Activated CD8-positive, alpha-beta memory T cell treated with anti-CD3 and anti-CD28 coated beads, Interleukin-2, amount 50 U/mL, for 24 hours (primary cell): Measurements from ENCODE around the gene DSP.

Source experiments
- DNase-seq: peaks from one replicate; pipeline ENCODE4 v3.0.0-alpha.2; 2020; ENCODE audit errors: extremely low read depth

DSP gene

DNA sequence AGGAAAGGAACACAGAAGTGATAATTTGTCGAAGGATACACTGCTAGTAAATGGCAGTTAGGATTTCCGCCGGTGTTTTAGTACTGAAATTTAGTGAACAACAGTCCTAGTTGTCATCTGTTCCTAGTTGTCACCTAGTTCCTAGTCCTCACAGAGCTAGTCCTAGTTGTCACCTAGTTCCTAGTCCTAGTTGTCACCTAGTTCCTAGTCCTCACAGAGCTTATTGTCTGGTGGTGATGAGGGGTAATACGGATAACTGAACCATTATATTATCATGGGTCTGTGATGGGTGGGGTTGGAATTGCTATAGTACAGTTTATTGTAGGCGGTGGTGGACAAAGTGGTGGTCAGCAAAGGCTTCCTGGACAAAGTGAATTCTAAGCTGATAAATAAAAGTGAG is 50.3 kb downstream of the DSP start:
- DNase-seq, result no peak

DNA sequence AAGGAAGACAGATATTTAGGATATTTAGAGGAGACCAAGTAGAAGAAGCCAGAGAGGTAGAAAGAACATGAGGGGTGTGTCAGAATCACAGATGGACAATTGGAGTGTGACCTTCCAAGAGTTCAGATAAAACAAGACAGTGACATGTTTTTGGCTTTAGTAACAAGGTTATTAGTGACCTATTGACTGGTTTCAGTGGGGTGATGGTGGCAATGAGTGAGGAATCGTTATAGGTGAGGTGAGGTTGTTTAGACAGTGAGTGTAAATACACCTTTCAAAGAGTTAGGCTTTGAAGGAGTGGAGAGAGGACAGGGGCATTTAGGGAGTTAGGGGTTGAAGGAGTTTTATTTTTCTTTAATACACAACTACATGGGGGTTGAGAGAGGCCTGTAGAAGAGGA is 51.8 kb downstream of the DSP start:
- DNase-seq, result no peak

DNA sequence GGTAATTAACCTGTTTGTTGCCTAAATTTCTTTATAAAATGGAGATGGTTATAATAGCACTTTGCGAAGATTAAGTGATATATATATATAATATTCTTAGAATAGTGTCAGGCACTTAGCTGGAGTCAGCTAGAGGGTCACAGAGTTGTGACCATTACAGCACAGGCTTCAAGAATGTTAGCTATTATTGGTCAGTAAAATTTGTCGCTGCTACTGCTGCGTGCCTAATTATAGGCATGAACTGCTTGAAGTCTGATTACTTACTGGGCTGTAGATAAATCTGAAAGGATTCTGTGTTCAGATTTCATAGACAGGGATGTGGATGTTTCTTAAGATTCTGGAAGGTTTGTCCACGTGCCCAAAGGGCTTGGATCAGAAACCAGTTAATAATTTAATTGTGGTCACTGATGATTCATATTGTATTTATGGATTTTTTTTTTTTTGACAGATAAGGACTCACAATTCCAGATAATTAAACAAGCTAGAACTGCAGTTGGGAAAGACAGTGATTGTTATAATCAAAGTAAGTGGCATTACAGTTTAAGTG is 53.2 kb downstream of the DSP start:
- no peak for DNase-seq

DNA sequence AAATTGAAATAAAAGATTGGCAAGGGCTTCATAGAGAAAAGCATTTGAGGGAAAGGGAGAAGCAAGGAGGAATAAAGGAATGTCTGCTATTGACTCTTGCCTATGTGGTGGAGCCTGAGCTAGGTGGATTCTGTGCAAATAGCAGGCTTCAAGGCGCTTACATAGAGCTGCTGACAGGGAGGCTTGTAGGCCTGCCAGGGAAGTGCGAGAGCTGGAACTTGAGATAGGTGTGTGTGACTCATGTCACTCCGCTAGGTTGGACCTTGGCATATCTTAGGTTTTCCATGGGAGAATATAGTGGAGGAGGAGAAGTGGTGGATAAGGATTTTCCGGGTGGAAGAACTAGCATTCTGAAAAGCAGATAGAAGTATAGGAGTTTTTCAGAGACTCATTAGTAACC is 62.5 kb downstream of the DSP start:
- no peak for DNase-seq

DNA sequence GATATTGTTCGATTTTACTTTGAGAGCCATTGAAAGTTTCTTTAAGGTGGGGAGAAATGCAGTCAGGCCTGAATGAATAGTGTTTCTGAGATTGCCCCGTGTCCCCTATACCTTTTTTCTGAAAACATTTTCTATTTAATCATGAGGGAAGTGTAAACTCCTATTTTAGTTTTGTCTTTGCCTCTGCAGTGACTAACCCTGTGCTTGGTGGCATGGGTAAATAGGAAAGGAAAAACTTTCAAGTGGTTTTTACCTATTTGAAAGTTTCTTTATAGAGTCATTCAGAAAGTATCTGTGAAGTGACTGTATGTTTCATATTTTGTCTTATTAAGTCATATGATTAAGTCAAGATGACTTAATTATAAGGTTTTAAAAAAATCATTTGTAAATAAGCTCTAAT is 63.0 kb downstream of the DSP start:
- no peak for DNase-seq

DNA sequence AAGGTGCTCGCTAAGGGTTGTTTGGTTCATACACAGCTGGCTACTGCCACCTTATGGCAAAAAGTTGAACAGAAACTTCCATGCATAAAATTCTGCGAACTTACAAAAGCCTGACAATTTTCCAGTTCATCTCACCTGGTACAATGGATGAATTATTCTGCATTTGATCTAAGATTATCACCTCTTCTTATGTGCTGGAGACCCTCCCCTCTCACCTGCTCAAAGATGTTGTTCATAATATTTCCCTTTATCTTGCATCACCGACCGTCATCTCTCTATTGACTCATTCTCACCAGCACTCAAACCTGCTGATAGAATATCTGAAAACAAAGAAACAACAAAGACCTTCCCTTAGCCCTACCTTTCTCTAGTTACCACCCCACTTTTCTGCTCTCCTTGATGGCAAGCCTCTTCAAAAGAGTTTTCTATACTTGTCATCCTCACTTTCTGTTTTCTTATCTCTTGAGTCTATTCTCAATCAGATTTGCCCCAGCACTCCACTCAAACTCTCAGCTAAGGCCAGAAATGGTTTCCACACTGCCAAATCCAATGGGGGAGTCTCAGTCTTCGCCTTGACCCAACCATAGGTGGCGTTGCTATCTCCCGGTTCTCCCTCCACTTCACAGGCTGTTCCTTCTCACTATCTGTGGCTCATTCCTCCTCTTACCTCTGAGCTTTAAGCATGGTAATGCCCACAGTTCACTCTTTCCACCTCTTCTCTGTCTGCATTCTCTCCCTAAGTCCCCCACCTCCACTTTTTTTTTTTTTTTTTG is 74.3 kb downstream of the DSP start:
- no peak for DNase-seq

DNA sequence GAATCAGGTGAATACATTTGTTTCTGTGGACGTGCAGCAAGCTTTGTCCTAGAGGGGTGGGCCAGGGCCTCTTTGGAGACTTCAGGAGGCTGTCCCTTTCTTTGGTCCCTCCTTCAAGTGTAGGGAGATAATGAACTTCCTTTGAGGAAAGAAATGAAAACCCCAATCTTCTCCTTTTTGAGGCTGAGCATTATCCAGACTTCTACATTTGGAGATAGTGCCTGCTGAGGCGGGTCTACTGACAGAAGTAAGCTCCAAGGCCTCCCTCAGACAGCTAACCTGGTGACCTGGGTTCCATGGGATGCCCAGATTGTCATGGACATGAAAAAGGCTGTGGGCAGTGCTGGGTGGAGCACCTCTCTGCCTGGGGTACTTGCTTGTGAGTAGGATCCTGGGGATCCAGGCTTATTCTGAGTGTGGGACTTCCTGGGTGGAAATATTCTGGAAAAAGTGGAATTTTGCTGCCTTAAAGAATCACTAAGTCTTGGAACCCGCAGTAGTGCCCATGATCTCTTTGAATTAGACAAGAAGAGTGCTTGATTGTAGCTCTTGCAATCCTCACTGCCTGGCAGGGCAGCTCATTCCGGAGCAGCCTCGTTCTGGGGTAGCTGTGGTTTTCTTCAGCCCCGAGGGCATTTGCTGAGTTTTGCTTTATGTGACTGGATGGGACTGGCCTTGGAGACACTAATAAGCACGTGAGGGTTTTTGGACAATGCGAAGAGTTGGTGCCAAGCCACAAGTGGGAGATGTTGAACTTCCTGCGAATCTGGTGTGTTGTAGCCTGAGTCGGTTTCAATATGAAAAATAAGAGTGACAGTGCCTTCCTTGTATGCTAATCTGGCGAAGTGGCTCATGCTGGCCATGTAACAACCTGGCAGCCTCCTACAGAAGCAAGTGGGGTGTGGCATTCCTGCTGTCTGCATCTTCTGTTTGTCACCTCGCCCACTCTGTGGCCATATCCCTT is 76.6 kb downstream of the DSP start:
- DNase-seq, result no peak

DNA sequence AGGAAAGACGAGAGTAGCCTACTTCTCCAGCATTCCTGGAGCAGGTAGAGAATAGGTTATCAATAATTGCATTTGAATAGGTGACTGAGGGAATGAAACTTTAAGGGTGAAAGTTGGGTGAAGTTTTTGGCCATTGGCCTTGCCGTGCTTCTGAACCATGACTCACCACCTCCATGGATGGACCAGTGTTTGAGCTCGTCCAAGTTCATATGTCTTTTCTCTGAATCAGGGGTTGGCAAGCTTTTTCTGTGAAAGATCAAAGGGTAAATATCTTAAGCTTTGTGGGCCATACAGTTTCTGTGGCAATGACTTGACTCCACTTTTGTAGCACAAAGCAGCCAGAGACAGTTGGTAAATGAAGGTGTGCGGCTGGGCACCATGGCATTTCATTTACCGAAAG is 80.3 kb downstream of the DSP start:
- no peak for DNase-seq

DNA sequence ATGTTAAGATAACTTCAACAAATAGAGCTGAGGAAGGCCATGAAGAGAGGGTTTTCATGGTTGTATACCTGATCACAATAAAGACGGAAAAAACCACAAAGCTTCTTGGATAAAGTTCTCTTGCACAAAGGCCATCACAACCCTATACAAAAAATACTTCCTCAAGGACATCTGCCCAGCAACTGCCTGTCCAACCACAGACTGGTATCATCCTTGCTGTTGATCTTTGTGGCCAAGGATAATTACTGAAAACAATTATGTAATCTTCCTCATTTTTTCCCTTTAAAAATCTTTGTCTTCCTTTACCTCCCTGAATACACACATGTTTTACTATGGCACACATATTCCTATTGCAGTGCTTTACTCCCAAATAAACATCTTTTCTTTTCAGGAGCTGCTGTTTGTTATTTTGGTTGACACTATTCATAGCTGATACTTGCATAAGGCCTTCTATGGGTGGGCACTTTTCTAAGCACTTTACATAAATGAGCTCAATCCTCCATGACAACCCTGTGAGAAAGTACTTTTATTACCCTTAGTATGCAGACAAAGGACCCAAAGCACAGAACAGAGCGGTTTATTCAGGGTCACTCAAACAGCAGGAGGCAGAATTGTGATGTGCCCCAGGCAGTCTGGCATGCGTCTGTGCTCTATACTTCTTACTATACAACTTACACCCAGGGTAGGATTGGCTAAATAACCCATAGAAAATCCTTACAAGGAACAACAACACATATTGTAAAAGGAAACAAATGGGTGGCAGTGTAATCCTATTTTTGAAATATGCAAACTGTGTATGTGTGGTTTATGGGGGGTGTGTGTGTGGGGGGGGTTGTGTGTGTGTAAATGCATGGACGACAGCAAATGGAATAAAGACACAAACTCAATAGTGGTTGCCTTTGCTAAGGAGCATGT is 83.6 kb downstream of the DSP start:
- no peak for DNase-seq

DNA sequence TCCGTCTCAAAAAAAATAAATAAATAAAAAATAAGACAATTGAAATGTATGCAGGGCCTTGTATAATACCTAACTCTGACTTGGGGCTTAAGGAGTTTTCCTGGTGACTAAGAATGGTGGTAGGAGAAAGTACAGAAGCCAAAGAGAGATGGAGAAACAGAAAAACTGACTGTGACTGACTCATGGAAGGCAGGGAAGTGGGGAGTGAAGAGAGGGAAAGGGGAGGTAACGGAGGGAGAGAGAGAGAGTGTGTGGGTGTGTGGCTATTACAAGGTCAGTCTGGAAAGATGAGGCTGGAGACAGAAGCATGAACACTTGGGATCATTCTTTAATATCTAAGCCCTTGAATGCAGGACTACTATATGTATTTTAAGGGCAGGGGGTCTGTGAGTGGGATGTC is 87.0 kb downstream of the DSP start:
- DNase-seq, result no peak

DNA sequence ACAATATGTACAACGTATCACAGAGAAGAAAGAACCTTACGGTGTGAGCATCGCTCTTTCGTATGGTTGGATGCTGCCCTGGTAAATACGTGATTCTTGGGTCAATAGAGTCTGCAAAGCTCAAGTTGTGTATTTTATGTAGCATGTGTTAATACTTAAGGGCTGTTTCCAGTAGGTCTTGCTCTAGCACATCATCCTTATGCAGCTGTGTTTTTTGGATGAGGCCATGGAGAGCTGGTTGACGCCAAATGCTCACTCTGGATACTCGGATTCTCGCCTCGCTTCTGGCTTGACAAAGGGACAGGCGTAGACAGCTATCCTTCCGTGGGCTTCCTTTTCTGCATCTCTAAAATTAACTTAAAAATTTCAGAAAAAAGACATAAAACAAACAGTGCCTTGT is 87.4 kb downstream of the DSP start:
- no peak for DNase-seq

DNA sequence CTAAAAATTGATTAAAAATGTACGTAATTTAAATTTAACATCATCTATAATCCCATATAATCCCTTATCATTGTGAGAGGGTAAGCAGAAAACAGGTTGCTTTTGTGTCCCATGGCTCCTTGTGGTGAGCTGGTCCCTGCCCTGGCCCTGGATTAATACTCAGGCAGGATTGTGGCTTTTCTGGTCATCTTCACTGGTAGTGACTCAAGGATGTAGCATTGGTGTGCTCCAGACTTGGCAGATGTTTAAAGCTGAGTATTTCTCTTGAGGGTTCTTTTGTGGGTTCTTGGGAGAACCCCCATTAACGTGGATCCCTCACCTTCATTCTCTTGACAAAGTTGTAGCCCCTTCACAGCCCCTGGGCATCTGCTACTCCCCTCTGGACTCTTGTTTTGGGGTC is 87.8 kb downstream of the DSP start:
- no peak for DNase-seq

DNA sequence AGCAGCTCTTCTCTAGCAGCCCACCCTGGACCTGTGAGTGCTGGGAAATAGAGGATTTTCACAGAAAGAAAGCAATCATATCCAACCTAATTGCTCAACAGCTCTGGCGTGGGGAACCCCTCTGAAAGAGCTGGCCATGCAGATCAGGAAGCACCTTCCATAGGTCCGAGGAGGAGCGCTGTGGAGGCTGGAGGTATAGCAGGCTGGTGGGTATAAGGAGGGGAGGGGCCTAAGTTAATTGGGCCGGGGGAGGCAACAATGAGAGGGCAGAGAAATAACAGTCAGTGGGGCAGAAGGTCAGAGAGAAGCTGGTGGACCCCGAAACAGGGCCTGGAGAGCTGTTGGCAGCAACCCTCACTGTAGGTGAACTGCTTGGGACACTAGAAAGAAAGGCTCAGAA is 89.3 kb downstream of the DSP start:
- DNase-seq, result no peak

DNA sequence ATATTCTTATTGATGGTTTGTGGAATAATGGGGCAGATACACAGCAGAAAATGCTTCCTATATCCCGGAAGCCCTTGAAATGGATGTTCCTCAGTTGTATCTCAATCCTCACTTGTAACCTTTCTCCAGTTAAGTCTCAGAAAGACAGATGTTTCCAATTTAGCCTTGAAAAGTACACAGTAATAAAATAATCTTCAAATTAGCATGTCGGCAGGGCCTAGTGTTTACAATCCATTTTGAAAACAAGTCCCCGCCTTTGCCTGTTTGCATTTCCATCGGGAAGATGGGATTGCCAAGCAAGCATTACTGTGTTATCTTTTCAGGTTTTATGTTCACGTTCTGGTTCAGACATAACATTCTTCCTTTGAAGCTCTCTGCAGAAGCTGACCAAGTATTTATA is 90.0 kb downstream of the DSP start:
- no peak for DNase-seq

DNA sequence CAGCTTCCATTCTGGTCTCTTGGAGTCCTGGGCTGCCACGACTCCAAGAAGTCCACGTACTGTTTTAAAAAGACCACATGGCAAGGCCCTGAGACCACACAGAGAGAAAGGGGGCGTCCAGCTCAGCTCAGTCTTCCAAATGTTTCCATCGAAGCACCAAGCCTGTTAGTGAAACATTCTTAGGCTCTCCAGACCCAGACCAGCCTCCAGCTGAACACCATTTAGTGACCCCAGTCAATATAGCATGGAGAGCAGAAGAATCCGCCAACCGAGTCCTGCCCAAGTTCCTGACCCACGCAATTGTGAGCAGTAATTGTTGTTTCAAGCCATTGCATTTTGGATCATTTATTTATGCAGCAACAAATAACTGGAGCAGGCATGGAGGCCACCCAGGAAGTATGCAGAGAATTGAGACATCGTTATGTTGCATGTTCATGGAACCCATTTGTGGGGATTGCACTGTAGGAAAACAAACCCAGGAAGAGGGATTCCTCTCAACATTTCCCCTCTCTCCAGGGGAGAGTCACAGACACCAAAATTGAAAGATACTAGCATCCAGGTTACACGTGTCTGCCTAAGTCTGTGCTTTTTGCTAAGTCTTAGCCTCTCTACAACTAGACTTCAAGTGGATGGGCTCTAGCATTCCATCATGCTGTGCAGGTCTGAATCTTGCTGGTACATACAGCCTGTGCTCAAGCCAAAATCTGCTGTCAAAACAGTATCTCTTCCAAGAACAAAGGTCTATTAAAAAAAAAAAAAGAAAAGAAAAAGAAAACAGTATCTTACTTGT is 91.2 kb downstream of the DSP start:
- no peak for DNase-seq

DNA sequence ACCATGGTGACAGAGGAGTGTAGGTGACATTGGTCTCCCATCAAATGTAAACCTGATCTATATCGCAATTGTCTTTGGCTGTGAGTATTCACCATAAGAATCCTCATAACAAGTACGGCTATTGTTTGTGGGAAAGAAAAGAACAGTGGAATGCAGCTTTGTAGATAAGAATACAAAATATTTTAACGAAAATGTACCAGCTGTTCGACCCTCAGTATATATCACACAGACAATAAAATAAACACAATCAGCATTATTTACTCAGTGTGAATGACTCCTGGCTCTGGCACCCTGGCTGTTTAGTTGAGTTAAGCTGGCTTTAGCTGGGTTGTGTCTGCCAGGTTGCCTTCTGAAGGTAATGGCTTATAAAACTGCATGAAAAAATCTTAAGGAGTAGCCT is 91.9 kb downstream of the DSP start:
- no peak for DNase-seq

DNA sequence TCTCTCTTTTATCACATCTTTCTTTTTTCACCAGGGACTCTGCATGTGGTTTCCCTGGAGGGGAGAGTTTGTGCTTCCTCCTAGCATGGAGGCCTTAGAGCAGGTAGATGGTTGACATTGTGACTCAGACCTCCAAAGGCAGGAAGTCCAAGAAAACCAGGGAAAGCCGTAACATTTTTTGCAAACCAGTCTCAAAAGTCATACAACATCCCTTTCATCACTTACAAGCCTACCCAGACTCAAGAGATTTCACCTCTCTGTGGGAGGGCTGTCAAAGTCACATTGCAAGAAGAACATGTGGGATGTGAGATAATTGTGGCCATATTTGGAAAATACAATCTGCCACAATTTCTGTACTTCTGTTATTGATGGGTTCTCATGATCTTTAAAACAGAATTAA is 94.7 kb downstream of the DSP start:
- DNase-seq, result no peak
